ELF-1 (cell line): Measurements from ENCODE around the gene GRAP2.
"Not testable (repeated sequence)": the region's sequence is repeated elsewhere in the genome, so short reads cannot be mapped to it uniquely, and the experiment has no call there.

Experiments
- DNase-seq: peaks from one replicate; pipeline ENCODE4 v3.0.0-alpha.2; 2016; ENCODE audit warnings: low read depth, low spot score

Gene GRAP2

GRCh38 chr22:39992894-39993293 is 92.0 kb downstream of the GRAP2 start:
- DNase-seq = not testable (repeated sequence)

DNA sequence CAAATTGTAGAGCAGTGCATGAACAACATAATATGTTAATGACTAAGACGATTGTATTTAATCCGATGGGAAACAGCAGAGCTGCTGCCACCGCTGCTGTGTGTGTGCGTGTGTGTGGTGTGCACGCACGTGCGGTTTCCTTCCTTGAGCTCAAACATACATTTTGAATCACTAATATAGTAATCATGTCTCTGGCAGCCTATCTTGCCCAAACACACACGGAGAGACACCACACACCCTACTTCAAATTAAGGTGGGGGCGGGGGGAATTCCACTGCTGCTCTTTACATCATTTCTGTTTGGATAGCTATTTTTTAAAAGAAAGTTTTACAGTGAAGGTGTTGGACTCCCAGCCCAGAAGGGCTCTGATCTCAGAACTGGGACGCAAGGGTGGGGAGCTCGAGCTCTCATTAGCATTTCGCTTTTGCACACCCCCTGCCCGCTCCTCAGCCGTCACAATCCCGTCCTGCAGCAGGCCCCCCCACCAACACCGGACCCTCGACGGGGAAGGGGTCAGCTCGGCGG is 93.2 kb downstream of the GRAP2 start:
- no peak for DNase-seq

GRCh38 chr22:39994566-39995392 is 93.9 kb downstream of the GRAP2 start, which contains the start of gene FAM83F:
Gene FAM83F (plus strand): TSS chr22:39994954. CDS start chr22:39995043, 89 bp downstream.
- DNase-seq = peak; percentile 52

GRCh38 chr22:39995393-39996252 is 94.7 kb downstream of the GRAP2 start:
- no peak for DNase-seq

DNA sequence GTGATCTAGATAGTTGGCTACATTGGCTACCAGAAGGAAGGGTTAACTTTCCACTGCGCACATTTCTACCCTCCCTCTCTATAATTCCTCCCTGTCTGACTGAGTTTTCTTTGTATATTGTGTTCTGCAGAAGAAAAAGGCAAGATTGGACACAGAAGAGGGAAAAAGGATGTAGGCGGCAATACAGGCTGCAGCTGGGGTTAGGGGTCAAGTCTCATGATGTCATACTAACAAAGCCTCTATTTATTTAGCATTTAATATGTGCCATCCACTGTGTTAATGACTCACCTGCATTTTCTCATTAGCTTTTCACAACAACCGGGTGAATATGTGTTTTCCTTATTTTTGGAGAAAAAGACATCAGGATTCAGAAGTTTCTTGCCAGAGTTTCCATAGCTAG is 95.8 kb downstream of the GRAP2 start:
- no peak for DNase-seq

DNA sequence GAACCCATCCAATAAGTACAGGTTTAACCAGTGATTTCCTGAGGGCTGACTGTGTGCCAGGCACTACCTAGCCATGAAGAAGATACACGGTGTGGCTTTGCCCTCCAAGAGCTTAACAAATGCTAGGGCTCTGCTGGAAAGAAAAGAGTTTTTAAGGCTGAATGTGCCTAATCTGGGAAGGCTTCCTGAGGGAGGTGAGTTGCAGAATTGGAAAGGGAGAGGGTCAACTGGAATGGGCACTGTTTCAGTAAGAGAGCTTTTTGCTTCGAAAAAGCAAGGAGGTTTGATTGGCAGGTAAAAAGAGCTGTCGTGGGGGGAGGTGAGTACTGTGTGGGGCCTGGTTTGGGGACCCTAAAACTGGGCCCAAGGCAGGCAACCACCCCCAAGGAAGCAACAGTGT is 96.5 kb downstream of the GRAP2 start:
- DNase-seq = no peak

DNA sequence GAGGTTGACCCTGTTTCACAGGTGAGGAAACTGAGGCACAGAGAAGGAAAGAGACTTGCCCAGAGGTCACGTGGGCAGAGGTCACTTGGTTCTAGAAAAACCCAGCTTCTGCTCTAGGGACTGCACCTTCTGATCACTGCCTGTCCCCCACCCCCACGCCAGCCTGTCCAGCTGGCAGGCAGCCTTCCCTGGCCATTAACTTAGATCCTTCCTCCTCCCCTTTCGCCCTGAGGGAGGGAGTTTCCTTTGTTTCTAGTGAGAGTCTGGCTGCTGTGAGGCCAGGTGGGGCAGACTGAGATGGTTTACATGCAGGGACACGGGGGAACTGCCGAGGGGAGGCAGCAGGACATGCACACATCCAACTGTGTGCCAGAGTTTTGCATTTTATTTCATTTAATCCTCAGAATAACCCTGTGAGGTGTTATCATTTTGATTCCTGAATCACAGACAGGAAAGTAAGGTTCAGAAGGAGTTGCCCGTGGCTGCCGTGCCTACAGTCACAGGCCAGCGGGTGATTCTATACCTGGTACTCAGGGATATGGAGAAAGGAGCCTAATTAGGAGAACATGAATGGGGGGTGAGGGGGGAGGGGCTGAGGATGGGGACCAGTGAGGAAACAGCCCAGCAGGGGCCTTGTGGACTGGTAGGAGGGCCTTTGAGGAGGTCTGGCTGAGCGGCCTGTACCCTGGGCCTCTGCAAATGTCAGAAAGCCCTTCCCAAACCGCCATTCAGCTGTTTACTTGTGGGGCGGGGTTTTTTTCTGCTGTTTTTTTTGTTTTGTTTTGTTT is 97.2 kb downstream of the GRAP2 start:
- DNase-seq = peak; percentile 93

DNA sequence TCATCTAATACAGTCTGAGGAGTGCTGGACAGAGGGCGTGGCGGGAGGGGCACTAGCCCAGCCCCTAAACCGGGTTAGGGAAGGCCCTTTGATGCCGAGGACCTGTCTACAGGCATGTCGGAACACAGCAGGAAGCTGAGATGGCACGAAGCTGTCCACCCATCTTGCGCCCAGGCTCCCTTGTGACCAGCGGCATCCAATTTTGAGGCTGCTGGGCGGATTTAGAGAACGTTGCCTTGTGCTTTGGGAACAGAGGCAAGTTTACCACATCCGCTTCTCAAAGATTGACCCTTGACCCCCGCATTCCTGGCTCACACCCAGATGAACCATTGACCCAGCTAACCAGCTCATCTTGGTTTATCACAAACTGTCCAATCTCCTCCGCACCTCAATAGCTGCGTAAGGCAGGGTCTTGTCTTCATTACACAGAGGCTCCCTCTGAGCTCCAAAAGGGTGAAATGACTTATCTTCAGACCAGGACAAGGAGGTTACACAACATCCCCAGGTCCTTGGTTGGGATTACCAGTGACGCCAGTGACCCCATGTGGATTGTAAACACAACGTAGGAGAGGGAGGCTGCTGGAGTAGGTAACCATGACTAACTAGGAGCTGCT is 98.4 kb downstream of the GRAP2 start:
- DNase-seq = peak; percentile 68

- DNase-seq = peak; percentile 49
Observed at GRCh38 chr22:40000171-40000570, 99.3 kb downstream of the GRAP2 start.

GRCh38 chr22:40001106-40001505 is 100.2 kb downstream of the GRAP2 start:
- DNase-seq = no peak

GRCh38 chr22:40001800-40002577 is 101.1 kb downstream of the GRAP2 start:
- DNase-seq = peak; percentile 70

DNA sequence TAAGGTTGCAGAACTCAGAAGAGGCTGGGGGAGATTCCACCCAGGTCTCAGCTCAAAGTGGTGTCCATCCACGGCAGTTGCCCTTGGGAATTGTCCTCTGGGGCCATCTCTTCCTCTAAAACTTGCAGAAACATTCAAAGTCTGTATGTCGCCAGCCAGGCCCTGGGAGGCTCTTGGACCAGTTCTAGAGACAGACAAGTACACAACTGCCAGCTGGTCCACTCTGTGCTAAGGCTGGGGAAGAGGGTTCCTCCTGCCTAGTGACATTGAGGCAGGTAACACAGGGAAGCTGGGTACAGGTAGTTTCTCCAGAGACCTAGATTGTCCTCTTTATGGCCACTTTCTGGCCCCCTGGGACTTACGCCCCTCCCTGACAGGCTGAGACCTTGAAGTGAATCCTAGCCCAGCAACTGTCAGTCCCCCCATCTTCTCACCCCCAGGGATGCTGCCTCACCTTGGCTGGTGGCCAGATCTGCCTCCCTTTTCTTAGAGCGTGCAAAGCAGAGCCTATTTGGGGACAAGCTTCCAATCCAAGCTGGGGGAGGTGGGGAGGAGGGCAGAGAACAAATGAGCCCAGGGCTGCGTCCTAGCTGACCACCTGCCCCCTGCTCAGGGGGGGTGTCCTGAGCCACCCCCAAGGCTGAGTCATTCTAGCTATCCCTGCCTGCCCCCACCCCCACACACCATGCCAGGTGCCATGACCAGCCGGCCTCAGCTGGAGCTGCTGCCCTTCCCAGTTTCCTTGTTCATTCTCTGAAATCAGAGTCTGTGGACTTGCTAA is 102.2 kb downstream of the GRAP2 start:
- no peak for DNase-seq

- DNase-seq = no peak
Observed at GRCh38 chr22:40004836-40005235, 104.0 kb downstream of the GRAP2 start.

- DNase-seq = no peak
Observed at GRCh38 chr22:40006641-40007040, 105.8 kb downstream of the GRAP2 start.

DNA sequence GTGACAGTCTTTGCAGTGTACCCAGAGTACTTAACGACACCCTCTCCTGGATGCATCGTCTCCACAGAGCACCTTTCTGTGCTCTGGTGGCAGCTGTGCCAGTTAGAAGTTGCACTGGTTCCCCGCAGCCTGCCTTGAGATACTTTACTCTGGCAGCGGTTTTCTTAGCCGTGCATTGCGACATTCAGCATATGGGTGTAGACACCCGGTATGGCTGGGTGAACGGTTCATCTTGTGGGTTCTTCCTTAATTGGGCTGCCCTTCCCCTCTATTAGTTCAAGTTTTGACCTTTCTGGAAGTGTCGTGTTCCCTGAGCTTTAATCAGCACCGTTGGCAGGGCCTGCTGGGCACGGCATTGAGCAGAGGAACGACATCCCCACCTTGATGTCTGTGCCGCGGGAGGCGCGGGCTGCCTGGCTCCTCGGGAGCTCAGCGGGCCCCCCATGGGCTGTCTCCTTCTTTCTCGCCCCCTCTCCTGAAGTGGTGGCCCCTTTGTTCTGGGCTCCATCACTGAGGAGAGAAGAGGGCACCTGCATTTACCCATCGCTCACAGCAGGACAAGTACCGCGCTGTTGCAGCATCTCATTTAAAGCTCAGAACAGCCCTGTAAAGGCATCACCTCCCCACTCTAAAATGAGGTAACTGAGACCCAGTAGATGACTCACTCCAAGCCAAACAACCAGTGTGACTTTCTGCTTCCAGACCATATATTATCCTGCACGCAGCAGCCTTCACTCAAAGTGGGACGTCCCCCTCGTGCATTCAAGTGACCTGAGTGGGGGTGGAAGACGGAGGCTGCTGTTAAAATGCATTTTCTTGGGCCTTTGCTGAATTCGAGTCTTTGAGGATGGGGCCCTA is 107.2 kb downstream of the GRAP2 start:
- no peak for DNase-seq

DNA sequence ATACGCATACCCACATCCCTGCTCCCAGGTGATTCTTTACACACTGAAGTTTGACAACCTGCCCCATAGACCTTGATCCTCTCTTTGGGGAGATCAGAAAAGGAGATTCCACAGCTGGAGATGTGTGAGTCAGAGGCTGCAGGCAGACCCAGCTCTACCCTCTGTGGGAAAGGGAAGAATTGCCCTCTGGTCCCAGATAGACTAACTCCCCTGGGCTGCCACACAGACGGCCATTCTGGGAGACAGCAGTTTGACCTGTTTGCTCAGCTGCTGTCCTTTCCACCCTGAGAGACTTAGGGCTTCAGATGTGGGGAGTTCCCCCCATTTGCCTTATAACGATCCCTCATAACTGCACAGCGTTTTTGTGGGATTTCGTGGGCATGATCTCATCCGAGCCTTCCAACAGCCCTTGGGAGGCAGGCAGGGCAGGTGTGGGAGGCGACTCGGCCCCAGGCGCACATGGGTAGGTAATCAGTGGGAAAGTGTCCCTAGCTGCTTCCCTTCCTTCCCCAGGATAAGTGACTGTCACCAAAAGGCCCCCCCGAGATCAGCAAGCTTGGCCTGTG is 107.9 kb downstream of the GRAP2 start:
- DNase-seq = no peak

- peak; percentile 89 for DNase-seq
Observed at GRCh38 chr22:40009292-40009774, 108.4 kb downstream of the GRAP2 start.
